Trophoblast cell (in vitro differentiated cells and primary cell): Measurements from ENCODE around the gene C16orf95.

Experiments used
- DNase-seq, 2 donors: peaks; one replicate each; pipeline ENCODE4 v3.0.0-alpha.2; 2016
- H2AFZ ChIP-seq: 2 replicates; pipeline ENCODE4 v1.6.1; 2013; ENCODE audit warnings: low read length, moderate library complexity, mild to moderate bottlenecking; ENCODE audit not compliant: insufficient read depth, poor library complexity
- H2AK5ac ChIP-seq: 2 replicates; pipeline ENCODE4 v1.6.1; 2013; ENCODE audit warnings: mild to moderate bottlenecking, low read length
- H2BK120ac ChIP-seq: 2 replicates; pipeline ENCODE4 v1.6.1; 2013; ENCODE audit warnings: low read length, mild to moderate bottlenecking, moderate library complexity; ENCODE audit not compliant: insufficient read depth, poor library complexity
- H2BK12ac ChIP-seq: 2 replicates; pipeline ENCODE4 v1.6.1; 2013; ENCODE audit warnings: mild to moderate bottlenecking, low read length, moderate library complexity
- H2BK5ac ChIP-seq: 2 replicates; pipeline ENCODE4 v1.6.1; 2013; ENCODE audit warnings: low read length, low read depth, moderate library complexity, mild to moderate bottlenecking; ENCODE audit not compliant: poor library complexity
- H3K14ac ChIP-seq: 2 replicates; pipeline ENCODE4 v1.6.1; 2013; ENCODE audit warnings: mild to moderate bottlenecking, low read length
- H3K18ac ChIP-seq: 2 replicates; pipeline ENCODE4 v1.6.1; 2013; ENCODE audit warnings: mild to moderate bottlenecking, low read length
- H3K23ac ChIP-seq: 2 replicates; pipeline ENCODE4 v1.6.1; 2013; ENCODE audit warnings: low read length
- H3K27ac ChIP-seq: 2 replicates; pipeline ENCODE4 v1.5.1; 2013; ENCODE audit warnings: low read depth, mild to moderate bottlenecking, inconsistent platforms, low read length, moderate library complexity
- H3K27me3 ChIP-seq: 2 replicates; pipeline ENCODE4 v1.6.1; 2013; ENCODE audit warnings: inconsistent platforms, mild to moderate bottlenecking, low read length, moderate library complexity; ENCODE audit not compliant: insufficient read depth
- H3K36me3 ChIP-seq, 2 experiments: 1 replicate in 1 of 2; 2 replicates in 1 of 2; pipeline ENCODE4 v1.6.1; 2013; ENCODE audit warnings: low read length in 2 of 2, mild to moderate bottlenecking in 2 of 2, moderate library complexity in 1 of 2; ENCODE audit not compliant: insufficient read depth in 2 of 2, control insufficient read depth in 1 of 2
- H3K4ac ChIP-seq: 2 replicates; pipeline ENCODE4 v1.6.1; 2013; ENCODE audit warnings: low read depth, mild to moderate bottlenecking, low read length, moderate library complexity
- H3K4me1 ChIP-seq, 2 experiments: 1 replicate in 1 of 2; 2 replicates in 1 of 2; pipeline ENCODE4 v1.6.1; 2013; ENCODE audit warnings: low read length in 2 of 2, mild to moderate bottlenecking in 2 of 2, moderate library complexity in 1 of 2; ENCODE audit not compliant: insufficient read depth in 2 of 2, control insufficient read depth in 1 of 2
- H3K4me2 ChIP-seq: 2 replicates; pipeline ENCODE4 v1.6.1; 2013; ENCODE audit warnings: inconsistent platforms, mild to moderate bottlenecking, low read length, moderate library complexity
- H3K4me3 ChIP-seq: 2 replicates; pipeline ENCODE4 v1.5.1; 2013; ENCODE audit warnings: mild to moderate bottlenecking, low read depth, low read length, inconsistent platforms
- H3K79me1 ChIP-seq: one replicate; pipeline ENCODE4 v1.6.1; 2013; ENCODE audit warnings: low read length
- H3K79me2 ChIP-seq: 2 replicates; pipeline ENCODE4 v1.6.1; 2013; ENCODE audit warnings: low read length, mild to moderate bottlenecking; ENCODE audit not compliant: control insufficient read depth, insufficient read depth, poor library complexity
- H3K9ac ChIP-seq: 2 replicates; pipeline ENCODE4 v1.6.1; 2013; ENCODE audit warnings: mild to moderate bottlenecking, low read length
- H3K9me3 ChIP-seq: 2 replicates; pipeline ENCODE4 v1.6.1; 2013; ENCODE audit warnings: low read depth, mild to moderate bottlenecking, control low read depth, inconsistent platforms, low read length; ENCODE audit not compliant: insufficient read depth
- H4K12ac ChIP-seq: 2 replicates; pipeline ENCODE4 v1.6.1; 2013; ENCODE audit warnings: low read depth, mild to moderate bottlenecking, low read length, moderate library complexity
- H4K8ac ChIP-seq: 2 replicates; pipeline ENCODE4 v1.6.1; 2013; ENCODE audit warnings: low read depth, mild to moderate bottlenecking, low read length, moderate library complexity
- H4K91ac ChIP-seq: one replicate; pipeline ENCODE4 v1.6.1; 2013; ENCODE audit warnings: low read depth, mild to moderate bottlenecking, low read length, moderate library complexity
- WGBS: extraction: QIAGEN DNeasy Blood & Tissue Kit; methylation state at CpG from one replicate; pipeline ENCODE4 v1.1.7; 2013; ENCODE audit warnings: missing lambda C conversion rate; ENCODE audit not compliant: insufficient read length, insufficient coverage; ENCODE audit errors: extremely low coverage; 5-methylcytosine and 5-hydroxymethylcytosine counted together

The C16orf95 gene

DNA sequence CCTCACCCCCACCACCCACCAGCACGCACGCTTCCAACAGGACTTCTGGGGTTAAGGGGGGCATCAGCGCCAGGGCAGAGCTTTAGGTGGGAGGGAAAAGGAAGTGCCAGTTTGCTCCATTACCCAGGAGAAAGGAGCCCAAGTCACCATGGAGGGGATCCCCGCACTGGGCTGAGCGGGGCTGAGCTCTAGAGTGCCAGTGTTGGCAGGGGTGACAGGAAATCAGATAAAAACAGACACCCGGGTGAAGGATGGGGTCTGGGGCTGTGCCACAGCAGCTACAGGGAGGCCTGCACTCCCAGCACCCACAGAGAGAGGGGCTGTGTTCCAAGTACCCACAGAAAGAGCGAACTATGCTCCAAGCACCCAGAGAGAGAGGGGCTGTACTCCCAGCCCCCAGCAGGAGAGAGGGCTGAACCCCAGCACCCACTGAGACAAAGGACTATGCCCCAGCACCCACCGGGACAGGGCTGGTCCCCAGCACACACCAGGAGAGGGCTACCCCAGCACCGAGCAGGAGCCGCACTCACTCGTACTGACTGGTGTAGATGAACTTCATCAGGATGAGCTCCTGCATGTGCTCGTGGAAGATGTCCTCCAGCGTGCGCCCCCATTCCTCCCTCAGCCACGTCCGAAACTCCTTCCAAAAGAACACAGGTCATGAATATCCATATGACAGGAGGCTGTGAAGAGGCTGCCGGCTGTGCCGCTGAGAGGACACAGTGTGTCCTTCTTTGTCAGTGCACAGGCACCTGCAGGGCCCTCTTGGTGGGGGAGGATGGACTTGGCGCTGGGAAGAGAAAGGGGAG, 18.6 kb upstream of the C16orf95 start:
- peaks cover 33 to 40% of the 10 kb centered on the region in 2 experiments for H3K36me3 ChIP-seq
- no peak for DNase-seq
- peaks cover 2% of the 10 kb centered on the region for H3K9me3 ChIP-seq
- no peak overlapping the region for H4K8ac ChIP-seq
- no peak overlapping the region for H3K4ac ChIP-seq
- no peak overlapping the region for H2AFZ ChIP-seq
- no peak overlapping the region for H3K9ac ChIP-seq
- H3K27me3 ChIP-seq: no peaks in the 10 kb centered on the region
- no peak overlapping the region for H3K23ac ChIP-seq
- H4K12ac ChIP-seq: no peak overlapping the region
- no peak overlapping the region for H4K91ac ChIP-seq
- no peak overlapping the region for H3K4me2 ChIP-seq
- H2BK5ac ChIP-seq: no peak overlapping the region
- H3K79me2 ChIP-seq: no peaks in the 10 kb centered on the region
- H2BK120ac ChIP-seq: no peak overlapping the region
- no peak overlapping the region for H3K27ac ChIP-seq
- H3K79me1 ChIP-seq: no peaks in the 10 kb centered on the region
- H3K4me3 ChIP-seq: no peak overlapping the region
- no CpG with 5 or more reads among the region's 19 CpGs for WGBS
- no peaks in the 10 kb centered on the region for H3K4me1 ChIP-seq
- H2BK12ac ChIP-seq: no peak overlapping the region
- H3K14ac ChIP-seq: no peak overlapping the region
- H3K18ac ChIP-seq: no peak overlapping the region
- H2AK5ac ChIP-seq: no peak overlapping the region

DNA sequence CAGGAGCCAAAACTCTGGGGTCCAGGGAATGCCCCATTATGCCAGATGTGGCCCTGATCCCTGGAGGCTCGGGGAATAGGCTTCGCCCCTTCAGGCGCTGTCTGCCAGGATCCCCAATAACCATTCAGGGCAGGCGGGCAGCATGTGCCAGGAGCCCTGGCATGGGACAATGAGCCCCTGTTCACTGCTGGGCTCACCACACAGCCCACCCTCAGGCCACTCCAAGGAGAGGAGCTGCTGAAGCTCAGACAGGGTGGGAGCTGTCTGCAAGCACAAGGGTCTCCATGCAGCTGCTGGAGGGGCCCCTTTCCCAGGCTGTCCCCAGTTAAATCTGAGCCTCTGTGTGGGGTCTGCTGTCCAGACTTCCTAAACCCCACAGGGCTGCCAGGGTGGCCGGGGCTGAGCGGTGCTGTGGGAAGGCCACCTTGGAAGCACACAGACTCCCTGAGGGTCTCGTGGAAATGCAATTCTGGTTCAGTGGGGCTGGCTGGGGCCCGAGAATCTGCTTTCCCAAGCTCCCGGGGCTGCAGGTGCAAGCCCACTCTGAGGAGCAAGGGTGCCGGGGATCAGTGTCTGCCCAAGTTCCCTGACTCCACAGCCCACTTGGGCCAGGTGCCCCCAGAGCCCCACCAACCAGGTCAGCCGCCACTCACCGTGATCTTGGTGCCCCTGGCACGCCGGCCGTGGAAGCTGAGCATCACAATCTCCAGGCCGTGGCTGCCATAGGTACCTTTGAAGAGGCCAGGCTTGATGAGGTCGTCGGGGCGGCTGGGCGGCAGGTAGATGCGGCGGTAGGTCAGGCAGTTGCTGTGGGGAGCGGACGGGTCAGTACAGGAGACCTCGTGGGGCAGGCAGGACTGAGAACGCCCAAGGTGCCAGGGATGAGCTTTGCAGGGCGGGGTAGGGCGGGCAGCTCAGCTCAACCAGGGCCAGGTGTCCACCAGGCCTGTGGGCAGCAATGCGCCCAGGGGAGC, 17.7 kb upstream of the C16orf95 start:
- Histone ChIP-seq H3K9ac (no peak overlapping the region), H2AK5ac (no peak overlapping the region), H3K27ac (no peak overlapping the region), H3K4me3 (no peak overlapping the region), H3K18ac (no peak overlapping the region), H3K79me1 (no peaks in the 10 kb centered on the region), H3K36me3 (peaks cover 42 to 49% of the 10 kb centered on the region in 2 experiments), H2BK12ac (no peak overlapping the region), H3K27me3 (no peaks in the 10 kb centered on the region), H3K79me2 (no peaks in the 10 kb centered on the region), H4K12ac (no peak overlapping the region), H2AFZ (no peak overlapping the region), H3K14ac (no peak overlapping the region), H3K9me3 (peaks cover 2% of the 10 kb centered on the region), H4K8ac (no peak overlapping the region), H2BK120ac (no peak overlapping the region), H3K4me2 (no peak overlapping the region), H3K4ac (no peak overlapping the region), H2BK5ac (no peak overlapping the region), H3K4me1 (no peaks in the 10 kb centered on the region), H3K23ac (no peak overlapping the region), H4K91ac (no peak overlapping the region)
- DNase-seq: no peak
- WGBS: no CpG with 5 or more reads among the region's 29 CpGs

DNA sequence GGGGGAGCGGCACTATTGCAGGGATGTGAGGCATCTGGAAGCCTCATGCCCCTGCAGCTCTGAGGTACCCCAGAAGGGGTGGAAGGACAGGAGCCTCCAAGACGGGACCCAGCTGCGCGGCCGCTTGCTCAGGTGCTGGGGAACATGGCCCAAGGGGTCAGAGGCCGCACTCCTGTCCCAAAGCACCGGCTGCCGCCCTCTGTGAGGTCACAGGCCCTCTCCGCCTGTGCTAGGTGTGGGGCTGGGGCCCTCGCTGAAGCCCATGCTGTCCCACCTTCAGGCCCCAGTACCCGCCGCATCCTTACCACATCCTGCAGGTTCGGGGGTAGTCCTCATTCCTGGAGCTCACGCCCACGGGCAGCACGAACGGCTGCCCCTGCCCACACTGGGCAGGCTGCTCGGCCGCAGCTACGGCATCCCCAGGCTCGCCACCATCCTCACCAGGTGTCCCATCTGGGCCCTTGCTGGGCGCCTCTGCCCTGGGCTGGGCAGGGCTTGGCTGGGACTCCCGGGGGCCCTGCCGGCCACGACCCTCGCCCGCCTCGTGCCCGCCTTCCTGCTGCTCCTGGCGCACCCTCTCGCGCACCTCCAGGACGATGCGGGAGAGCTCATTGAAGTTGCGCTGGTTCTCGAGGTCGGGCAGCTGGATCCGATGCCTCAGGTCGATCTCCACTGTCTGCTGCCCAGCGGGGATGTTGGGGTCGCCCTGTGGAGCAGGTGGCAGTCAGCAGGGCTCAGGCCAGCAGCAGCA, 16.6 kb upstream of the C16orf95 start:
- H3K27ac ChIP-seq: no peak overlapping the region
- no peak overlapping the region for H4K8ac ChIP-seq
- no peak overlapping the region for H4K91ac ChIP-seq
- peaks cover 2% of the 10 kb centered on the region for H3K9me3 ChIP-seq
- H3K23ac ChIP-seq: no peak overlapping the region
- WGBS: no CpG with 5 or more reads among the region's 41 CpGs
- H3K79me1 ChIP-seq: no peaks in the 10 kb centered on the region
- peaks cover 44 to 53% of the 10 kb centered on the region in 2 experiments for H3K36me3 ChIP-seq
- H2BK5ac ChIP-seq: no peak overlapping the region
- no peaks in the 10 kb centered on the region for H3K79me2 ChIP-seq
- no peaks in the 10 kb centered on the region for H3K4me1 ChIP-seq
- no peak for DNase-seq
- no peak overlapping the region for H2AFZ ChIP-seq
- H3K4me2 ChIP-seq: no peak overlapping the region
- no peak overlapping the region for H3K4ac ChIP-seq
- no peak overlapping the region for H4K12ac ChIP-seq
- no peak overlapping the region for H2AK5ac ChIP-seq
- no peak overlapping the region for H2BK120ac ChIP-seq
- no peak overlapping the region for H2BK12ac ChIP-seq
- H3K27me3 ChIP-seq: no peaks in the 10 kb centered on the region
- no peak overlapping the region for H3K9ac ChIP-seq
- no peak overlapping the region for H3K14ac ChIP-seq
- H3K18ac ChIP-seq: no peak overlapping the region
- H3K4me3 ChIP-seq: no peak overlapping the region

DNA sequence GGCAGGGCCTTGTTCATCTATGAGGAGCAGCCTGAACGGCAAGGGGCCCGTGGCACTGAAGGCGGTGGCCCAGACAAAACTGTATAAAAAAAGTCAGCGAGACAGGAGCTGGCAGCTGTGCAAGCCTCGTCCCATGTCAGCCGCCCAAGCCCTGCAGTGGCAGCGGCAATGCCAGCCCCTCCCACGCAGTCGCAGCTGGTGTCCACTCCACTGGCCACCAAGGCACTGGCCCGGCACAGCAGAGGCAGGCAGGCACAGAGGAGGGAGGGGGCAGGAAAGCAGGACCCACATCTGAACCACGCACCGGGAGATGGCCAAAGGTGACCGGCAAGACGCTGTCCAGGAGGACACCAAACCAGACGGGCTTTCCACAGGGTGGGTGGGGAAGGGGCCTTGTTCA, 15.9 kb upstream of the C16orf95 start:
- WGBS: no CpG with 5 or more reads among the region's 15 CpGs

More for the DNA sequence above, 15.9 kb upstream of the C16orf95 start:
- no peak overlapping the region for H2BK120ac ChIP-seq
- H3K4me2 ChIP-seq: no peak overlapping the region
- H4K91ac ChIP-seq: no peak overlapping the region
- H2BK5ac ChIP-seq: no peak overlapping the region
- no peaks in the 10 kb centered on the region for H3K4me1 ChIP-seq
- no peak overlapping the region for H3K4ac ChIP-seq
- no peak overlapping the region for H3K18ac ChIP-seq
- DNase-seq: no peak
- no peak overlapping the region for H4K8ac ChIP-seq
- no peak overlapping the region for H2BK12ac ChIP-seq
- H3K79me1 ChIP-seq: no peaks in the 10 kb centered on the region
- no peak overlapping the region for H3K14ac ChIP-seq
- no peak overlapping the region for H2AK5ac ChIP-seq
- no peak overlapping the region for H3K23ac ChIP-seq
- H3K79me2 ChIP-seq: no peaks in the 10 kb centered on the region
- H3K27me3 ChIP-seq: no peaks in the 10 kb centered on the region
- H4K12ac ChIP-seq: no peak overlapping the region
- H3K4me3 ChIP-seq: no peak overlapping the region
- H3K27ac ChIP-seq: no peak overlapping the region
- H3K36me3 ChIP-seq: peaks cover 48 to 52% of the 10 kb centered on the region in 2 experiments
- H3K9me3 ChIP-seq: peaks cover 2% of the 10 kb centered on the region
- H3K9ac ChIP-seq: no peak overlapping the region
- H2AFZ ChIP-seq: no peak overlapping the region
